ENCODE data around the gene MAP3K13.

DNA sequence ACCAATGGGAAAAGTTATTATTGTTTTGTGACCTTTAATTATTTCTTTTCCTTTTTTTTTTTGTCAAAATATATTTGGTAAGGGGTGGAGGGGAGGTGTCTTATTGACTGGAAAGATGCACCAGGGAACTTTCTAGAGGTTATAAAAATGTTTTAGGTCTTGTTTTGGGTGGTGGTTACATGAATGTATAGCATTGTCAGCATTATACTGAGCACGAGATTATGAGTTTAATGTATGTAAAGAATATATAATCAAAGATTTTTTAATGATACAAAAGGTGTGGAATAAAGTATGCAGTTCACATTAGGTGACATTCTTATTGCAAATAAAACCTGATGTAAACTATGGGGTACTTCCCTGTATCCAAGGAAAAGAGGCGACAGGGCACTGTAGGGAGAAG, 23.0 kb upstream of the MAP3K13 start:
- TF ChIP-seq, protein P1, sequence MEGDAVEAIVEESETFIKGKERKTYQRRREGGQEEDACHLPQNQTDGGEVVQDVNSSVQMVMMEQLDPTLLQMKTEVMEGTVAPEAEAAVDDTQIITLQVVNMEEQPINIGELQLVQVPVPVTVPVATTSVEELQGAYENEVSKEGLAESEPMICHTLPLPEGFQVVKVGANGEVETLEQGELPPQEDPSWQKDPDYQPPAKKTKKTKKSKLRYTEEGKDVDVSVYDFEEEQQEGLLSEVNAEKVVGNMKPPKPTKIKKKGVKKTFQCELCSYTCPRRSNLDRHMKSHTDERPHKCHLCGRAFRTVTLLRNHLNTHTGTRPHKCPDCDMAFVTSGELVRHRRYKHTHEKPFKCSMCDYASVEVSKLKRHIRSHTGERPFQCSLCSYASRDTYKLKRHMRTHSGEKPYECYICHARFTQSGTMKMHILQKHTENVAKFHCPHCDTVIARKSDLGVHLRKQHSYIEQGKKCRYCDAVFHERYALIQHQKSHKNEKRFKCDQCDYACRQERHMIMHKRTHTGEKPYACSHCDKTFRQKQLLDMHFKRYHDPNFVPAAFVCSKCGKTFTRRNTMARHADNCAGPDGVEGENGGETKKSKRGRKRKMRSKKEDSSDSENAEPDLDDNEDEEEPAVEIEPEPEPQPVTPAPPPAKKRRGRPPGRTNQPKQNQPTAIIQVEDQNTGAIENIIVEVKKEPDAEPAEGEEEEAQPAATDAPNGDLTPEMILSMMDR (IDR thresholded peaks at IDR 0.05), result no peak
- TF ChIP-seq POLR2A (IDR thresholded peaks at IDR 0.05), result no peak
